ES-I3 (cell line): ENCODE measurements around the gene HS6ST2.

ENCODE experiments used
- H3K36me3 ChIP-seq: 2 replicates; pipeline ENCODE4 v1.6.1; 2013; ENCODE audit warnings: mild to moderate bottlenecking, low read length, control low read depth, moderate library complexity; ENCODE audit not compliant: insufficient read depth
- H3K4me1 ChIP-seq: 2 replicates; pipeline ENCODE4 v1.6.1; 2013; ENCODE audit warnings: mild to moderate bottlenecking, control low read depth, low read length; ENCODE audit not compliant: insufficient read depth
- H3K9ac ChIP-seq: 2 replicates; pipeline ENCODE4 v1.6.1; 2013; ENCODE audit warnings: low read depth, mild to moderate bottlenecking, low read length, moderate library complexity
- H3K9me3 ChIP-seq: 2 replicates; pipeline ENCODE4 v1.6.1; 2013; ENCODE audit warnings: mild to moderate bottlenecking, low read length, moderate library complexity; ENCODE audit not compliant: control insufficient read depth, insufficient read depth

HS6ST2 gene

DNA sequence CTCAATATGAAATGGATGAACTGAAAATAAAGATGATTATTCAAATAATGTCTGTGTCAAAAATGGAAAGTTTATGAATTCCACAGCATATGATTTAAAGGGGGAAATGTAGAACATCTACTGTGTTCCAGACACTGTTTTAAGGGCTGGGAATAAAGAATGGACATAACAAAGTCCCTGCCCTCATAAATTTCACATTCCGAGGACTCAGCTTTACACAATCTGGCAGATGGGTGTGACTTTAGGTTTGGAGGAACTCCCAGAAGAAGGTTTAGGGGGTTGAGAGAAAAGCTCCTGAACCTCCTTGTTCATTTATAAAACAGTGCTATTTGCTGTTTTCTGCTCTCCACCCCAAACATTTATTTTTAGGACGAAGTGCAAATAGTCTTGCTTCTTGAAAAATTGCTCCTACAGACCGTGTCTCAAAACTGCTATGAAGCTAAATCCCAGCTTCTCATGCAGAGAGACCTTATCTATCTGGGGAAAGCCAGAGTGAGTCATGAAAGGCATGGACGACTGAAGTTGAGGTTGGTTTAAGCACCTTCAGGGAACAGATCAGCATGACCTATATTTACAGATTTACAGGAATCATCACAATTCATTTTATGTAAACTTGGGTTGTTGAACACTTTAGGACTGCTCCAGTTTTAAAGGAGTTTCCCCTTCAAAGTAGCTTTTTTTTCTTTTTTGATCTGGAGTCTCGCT is 184.3 kb downstream of the HS6ST2 start:
- no peaks in the 10 kb centered on the region for H3K9me3 ChIP-seq
- H3K4me1 ChIP-seq: peaks cover 12% of the 10 kb centered on the region
- H3K36me3 ChIP-seq: no peaks in the 10 kb centered on the region
- no peak overlapping the region for H3K9ac ChIP-seq

DNA sequence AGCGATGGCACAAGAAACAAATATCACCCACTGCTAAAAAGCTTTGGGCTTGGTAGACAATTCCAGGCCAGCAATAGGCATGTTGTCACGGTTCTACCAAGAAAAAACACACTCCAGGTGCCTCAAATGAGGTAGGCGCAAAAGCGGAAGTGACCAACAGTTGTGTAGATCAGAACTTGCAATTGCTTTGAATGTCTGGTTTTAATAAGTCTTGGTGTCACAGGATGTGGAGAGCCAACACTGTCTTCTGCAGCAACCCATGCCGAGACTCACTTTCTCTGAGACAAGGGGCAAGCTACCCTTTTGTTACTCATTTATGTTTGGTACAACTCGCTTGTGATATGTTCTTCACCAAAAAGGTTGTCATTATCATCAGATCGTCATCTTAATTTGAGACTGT is 188.8 kb downstream of the HS6ST2 start:
- Histone ChIP-seq H3K4me1 (no peaks in the 10 kb centered on the region), H3K9me3 (no peaks in the 10 kb centered on the region), H3K36me3 (no peaks in the 10 kb centered on the region), H3K9ac (no peak overlapping the region)

DNA sequence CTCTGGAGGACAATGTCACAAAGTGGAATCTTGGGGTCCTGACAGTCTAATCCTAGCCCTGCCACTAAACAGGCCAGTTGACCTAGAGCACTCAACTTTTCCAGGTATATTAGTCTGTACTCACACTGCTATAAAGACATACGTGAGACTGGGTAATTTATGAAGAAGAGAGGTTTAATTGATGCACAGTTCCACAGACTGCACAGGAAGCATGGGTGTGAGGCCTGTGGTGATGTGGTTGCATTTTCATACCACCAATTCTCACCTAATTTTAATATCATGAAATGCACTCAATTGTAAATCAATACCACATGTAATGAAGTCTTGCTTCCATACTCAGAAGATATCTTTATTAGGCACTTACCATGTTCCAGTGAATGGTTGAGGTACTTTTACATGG is 192.0 kb downstream of the HS6ST2 start:
- Histone ChIP-seq H3K36me3 (no peaks in the 10 kb centered on the region), H3K9ac (no peak overlapping the region), H3K4me1 (no peaks in the 10 kb centered on the region), H3K9me3 (no peaks in the 10 kb centered on the region)

DNA sequence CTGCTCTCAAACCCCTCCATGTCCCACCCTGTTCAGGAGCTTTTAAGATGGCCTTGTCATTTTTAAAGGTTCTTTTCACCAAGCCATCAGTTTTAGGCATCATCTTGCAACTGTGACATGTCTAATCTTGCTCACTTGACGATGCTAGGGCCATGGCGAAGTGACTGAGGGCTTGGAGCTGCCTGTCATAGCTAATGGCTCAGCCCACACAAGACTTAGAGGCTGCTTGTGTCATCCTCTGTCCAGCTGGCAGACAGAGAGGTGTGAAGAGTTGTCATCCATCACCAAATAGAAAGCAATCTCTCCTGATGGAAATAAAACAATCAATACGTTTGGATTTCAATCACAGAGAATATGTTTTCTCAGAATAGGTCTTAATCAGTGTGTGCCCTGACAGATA is 194.9 kb downstream of the HS6ST2 start:
- H3K4me1 ChIP-seq: peaks cover 16% of the 10 kb centered on the region
- H3K9ac ChIP-seq: no peak overlapping the region
- no peaks in the 10 kb centered on the region for H3K36me3 ChIP-seq
- no peaks in the 10 kb centered on the region for H3K9me3 ChIP-seq

DNA sequence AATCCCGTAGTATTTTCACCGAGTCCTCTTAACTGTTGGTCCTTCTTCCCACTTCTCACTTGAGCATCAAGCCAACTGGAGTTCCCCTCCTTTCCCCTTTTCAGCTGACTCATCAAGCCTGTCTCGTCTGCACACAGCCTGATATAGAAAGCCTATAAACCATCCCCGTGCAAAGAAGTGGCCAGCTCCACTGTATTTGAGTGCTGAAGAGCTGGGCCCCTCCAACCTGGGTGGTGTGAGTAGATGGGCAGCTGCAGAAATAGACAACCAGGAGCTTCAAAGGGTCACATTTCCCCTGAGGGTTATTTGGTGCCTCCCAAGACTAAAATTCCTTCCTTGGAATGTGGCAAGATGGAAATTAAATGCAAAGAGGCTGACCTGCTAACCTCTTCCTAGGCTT is 199.7 kb downstream of the HS6ST2 start:
- Histone ChIP-seq H3K4me1 (peaks cover 25% of the 10 kb centered on the region), H3K36me3 (no peaks in the 10 kb centered on the region), H3K9ac (no peak overlapping the region; the same call in 1 of the 2 replicates), H3K9me3 (no peaks in the 10 kb centered on the region)

DNA sequence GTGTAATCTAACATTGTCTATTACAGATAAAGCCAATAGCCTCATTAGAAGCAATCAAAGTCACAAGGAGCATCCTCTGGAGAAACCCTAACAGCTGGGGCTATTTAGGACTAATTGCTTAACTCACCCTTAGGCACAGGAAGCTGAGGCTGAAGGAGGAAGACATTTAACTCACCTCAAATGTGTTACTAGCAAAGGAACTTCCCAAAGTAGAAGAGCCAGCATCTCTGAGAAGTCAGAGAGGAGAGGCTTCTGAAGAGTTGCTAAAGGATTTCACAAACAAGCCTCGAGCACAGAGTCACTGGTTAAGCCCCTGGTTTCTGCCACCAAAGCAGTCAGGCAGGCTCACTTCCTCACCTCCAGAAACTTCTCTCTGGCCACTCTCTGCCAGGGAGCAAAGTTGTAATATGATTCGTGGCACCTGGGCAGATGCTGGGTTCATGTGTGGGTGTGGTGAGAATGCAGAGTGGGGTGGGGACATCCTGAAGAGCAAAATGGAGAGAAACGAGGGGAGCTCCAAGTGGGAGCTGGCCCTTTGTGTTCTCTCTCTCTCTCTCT is 201.3 kb downstream of the HS6ST2 start:
- Histone ChIP-seq H3K9me3 (no peaks in the 10 kb centered on the region), H3K4me1 (peaks cover 25% of the 10 kb centered on the region), H3K9ac (no peak overlapping the region), H3K36me3 (no peaks in the 10 kb centered on the region)

DNA sequence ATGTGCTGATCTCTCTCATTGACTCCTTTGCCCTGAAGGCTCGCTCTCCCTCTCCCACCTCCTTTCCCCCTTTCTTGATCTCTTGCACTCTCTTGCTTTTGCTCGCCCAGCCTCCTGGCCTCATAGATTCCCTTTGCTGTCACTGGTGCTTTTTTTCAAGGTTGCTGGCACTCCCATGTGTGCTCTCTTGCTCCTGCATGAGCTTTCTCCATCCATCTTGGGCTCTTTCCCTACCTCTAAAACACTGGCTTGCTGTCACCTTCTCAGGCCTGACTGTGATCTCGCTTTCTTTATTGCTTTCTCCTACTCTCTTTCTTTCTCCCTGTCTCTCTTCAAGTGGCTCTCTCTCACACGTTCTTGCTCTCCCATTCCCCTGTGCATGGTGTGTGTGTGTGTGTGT is 202.0 kb downstream of the HS6ST2 start:
- Histone ChIP-seq H3K9ac (no peak overlapping the region), H3K9me3 (no peaks in the 10 kb centered on the region), H3K4me1 (peaks cover 30% of the 10 kb centered on the region), H3K36me3 (no peaks in the 10 kb centered on the region)

DNA sequence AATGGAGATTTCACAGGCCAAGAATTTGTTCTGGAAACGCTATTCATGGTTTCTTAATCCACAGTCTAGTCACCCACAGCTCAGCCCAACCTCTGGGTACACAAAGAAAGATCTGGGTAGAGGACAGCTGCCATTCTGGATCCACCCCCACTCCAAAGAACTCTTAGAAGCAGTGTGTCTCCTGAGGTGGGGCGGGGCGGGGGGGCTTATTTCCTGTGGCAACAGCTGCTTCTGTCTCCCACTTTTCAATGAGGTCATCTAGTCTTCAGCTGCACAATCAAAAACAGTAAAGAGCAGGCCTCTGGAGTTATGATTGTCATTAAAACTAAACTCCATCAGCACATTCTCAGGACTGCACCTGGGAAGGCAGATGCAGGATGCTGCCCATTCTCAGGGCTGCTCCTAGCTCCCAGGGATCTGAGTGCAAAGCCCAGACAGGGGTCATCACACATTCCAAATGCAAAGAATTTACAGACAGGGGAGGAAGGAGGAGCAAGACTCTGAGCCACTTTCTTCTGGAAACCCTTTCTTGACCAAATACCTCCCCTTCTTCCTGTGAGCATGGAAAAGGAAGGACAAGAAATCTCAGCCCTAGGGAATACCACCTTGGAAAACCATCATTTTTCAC is 207.3 kb downstream of the HS6ST2 start:
- H3K9ac ChIP-seq: no peak overlapping the region
- H3K9me3 ChIP-seq: no peaks in the 10 kb centered on the region
- H3K36me3 ChIP-seq: no peaks in the 10 kb centered on the region
- H3K4me1 ChIP-seq: peaks cover 18% of the 10 kb centered on the region

DNA sequence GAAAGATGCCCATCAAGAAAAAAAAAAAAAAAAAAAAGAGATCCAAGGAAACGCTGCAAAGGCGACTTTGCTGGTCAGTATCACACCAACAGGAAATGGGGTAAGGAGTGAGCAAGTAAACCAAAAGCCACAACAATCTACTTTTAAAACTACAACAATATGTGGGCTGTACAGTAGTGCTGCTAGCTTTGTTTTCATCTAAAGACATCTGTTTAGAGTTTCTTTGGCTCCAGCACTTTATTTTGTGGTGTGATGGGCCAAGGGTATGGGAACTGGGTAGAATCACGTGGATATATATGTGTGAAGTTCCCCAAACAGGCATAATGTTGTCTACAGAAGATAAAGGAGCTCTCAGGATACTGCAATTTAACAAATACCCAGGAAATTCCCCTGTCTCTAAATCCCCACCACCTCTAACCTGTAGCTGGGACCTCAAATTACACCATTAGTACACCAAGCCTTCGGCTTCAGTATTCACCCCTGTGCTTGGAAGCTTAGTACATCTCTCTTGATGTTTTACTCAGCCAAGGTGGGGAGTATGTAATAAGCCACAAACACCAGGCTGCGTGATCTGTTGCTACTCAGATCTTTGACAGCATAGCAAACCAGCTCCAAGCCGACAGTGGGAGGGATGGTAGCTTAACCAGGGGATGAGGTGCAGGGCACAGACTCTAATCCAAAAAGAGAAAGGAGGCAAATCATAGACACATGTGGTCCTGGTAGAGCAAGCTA is 207.9 kb downstream of the HS6ST2 start:
- H3K9me3 ChIP-seq: no peaks in the 10 kb centered on the region
- no peak overlapping the region for H3K9ac ChIP-seq
- H3K36me3 ChIP-seq: no peaks in the 10 kb centered on the region
- H3K4me1 ChIP-seq: peaks cover 18% of the 10 kb centered on the region

DNA sequence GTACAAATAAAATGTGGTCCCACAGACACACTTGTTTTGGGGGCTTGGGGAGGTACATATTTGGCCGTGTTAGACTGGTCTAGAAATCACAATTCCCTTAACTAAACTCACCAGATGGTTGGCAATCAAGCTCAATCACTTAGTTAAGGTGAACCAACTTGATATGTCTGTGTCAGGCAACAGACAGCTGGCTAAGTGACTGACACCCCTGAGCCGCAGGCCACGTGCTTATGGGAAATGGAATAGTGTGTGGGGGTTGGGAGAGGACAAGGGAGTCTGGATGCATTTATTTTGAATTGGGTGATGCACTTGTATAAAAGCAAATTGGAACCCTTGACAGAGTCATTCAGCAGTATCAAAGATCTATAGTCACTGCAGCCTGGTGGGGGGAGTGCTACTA is 209.0 kb downstream of the HS6ST2 start:
- H3K9ac ChIP-seq: no peak overlapping the region
- no peaks in the 10 kb centered on the region for H3K9me3 ChIP-seq
- H3K4me1 ChIP-seq: peaks cover 18% of the 10 kb centered on the region
- H3K36me3 ChIP-seq: no peaks in the 10 kb centered on the region

DNA sequence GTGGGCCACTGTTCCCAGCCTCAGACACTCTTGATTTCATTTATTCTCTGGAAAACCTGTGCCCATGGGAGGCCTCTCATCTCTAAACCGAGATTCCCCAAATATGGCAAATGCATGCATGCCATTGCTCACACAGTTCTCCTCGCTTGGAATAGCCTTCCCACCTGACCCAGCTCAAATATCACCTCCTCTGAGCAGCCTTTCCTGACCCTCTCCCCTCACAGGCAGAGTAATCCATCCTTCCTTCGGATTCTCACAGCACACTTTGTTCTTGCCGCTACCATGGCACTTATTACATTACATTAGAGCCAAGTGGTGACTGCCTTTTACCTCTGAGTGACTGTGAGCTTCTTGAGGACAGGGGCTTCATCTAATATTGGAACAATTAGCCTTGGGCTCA is 209.5 kb downstream of the HS6ST2 start:
- Histone ChIP-seq H3K36me3 (no peaks in the 10 kb centered on the region), H3K9ac (no peak overlapping the region), H3K9me3 (no peaks in the 10 kb centered on the region), H3K4me1 (peaks cover 18% of the 10 kb centered on the region)

DNA sequence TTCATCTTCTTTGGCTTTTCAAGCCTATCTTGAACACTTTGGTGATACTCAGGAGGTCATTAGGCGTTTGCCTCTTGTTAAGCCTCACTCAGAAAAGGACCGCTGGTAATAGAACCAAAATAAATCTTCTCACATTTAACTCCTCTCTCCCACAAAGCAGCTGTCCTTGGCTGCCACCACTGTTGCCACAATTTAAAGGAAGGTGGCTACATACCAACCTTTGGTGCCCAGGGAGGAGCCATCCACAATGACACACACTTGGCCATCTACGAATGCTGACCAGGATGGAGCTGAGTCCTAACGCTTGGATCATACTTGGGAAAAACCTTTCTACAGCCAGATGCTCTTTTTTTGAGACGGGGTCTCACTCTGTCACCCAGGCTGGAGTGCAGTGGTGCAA is 210.2 kb downstream of the HS6ST2 start:
- no peak overlapping the region for H3K9ac ChIP-seq
- H3K4me1 ChIP-seq: peaks cover 24% of the 10 kb centered on the region
- H3K9me3 ChIP-seq: no peaks in the 10 kb centered on the region
- H3K36me3 ChIP-seq: no peaks in the 10 kb centered on the region

DNA sequence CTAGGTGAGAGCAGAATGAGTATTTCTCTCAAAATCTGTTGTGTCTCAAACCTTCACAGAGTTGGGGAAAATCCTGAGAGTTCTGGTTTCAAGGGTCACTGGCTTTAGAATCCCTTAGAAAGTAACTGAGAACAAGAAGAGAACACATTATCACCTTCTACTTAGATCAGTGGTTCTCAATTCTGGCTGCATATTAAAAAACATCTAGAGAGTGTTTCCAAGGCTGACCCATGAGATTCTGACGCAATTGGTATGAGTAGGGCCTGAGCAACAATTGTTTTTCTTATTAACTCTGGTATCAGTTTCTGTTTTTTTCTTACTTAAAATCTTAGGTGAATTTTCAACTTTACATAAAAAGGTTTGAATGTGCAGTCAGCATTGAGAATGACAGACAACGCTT is 212.8 kb downstream of the HS6ST2 start:
- Histone ChIP-seq H3K36me3 (no peaks in the 10 kb centered on the region), H3K9ac (no peak overlapping the region), H3K4me1 (peaks cover 27% of the 10 kb centered on the region), H3K9me3 (no peaks in the 10 kb centered on the region)

DNA sequence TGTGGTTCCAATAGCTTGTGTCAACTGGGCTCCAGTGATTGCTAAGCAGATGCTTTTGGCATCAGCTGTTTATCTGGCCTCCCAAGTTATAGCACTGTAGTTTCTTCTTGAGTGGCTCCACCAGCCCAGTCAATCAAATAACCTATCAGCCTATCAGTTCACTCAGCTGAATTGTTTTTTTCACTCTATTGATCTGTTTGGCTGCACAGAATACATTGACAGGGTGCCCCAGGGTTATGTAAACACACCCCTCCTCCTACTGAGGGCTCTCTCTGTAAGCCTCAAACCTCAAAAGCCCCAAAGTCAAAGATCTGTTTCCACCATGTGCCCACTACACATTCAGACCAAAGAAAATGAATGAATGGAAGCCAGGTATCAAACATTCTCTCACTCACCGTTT is 214.0 kb downstream of the HS6ST2 start:
- Histone ChIP-seq H3K36me3 (no peaks in the 10 kb centered on the region), H3K4me1 (peaks cover 23% of the 10 kb centered on the region), H3K9me3 (no peaks in the 10 kb centered on the region), H3K9ac (no peak overlapping the region)

DNA sequence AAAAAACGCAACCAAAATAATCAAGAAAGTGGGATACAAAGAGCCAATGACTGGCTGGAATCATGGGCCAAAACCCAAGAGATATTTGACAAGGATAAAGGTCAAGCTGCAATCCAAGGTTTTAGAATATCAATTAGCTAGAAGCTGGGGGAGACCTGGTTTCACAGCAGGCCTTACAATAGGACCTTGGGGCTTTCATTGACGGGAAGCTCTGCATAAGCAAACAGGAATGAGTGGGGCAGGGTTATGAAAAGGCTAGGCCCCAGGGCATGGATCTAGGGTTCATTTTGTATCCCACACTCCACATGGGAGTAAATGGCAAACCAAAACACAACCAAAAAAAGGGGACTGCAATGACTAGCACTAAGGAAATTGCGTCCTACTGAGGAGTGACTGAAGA is 215.3 kb downstream of the HS6ST2 start:
- H3K36me3 ChIP-seq: no peaks in the 10 kb centered on the region
- H3K9me3 ChIP-seq: no peaks in the 10 kb centered on the region

More for the DNA sequence above, 215.3 kb downstream of the HS6ST2 start:
- no peak overlapping the region for H3K9ac ChIP-seq
- H3K4me1 ChIP-seq: peaks cover 23% of the 10 kb centered on the region
